Lung (tissue), 12 donors: ENCODE measurements around the gene BARX1. TPM values are rescaled to one million over a fixed set of nuclear protein-coding genes. Genes with fewer than 3 reads are reported as not detected.

Source experiments
- ATAC-seq: fragments of 200-7000 bp; cut with Tn5 transposase; one replicate; pipeline ENCODE4 v1.9.1; 2020; ENCODE audit warnings: moderate number of reproducible peaks; ENCODE audit not compliant: insufficient read depth, low FRiP score
- DNase-seq, 3 donors: peaks; one replicate each; pipeline ENCODE4 v3.0.0-alpha.2; 2013 to 2017
- H3K27ac ChIP-seq, 2 donors: one replicate each; pipeline ENCODE4 v1.5.1; 2013; ENCODE audit warnings: mild to moderate bottlenecking in 2 of 2, moderate library complexity in 2 of 2, control low read depth in 1 of 2, inconsistent platforms in 1 of 2, low read depth in 1 of 2, low read length in 1 of 2
- H3K27me3 ChIP-seq, 3 donors: one replicate each; pipeline ENCODE4 v1.5.1; 2013; ENCODE audit warnings: low read length in 2 of 3; ENCODE audit not compliant: control insufficient read depth in 3 of 3, insufficient read depth in 3 of 3
- H3K36me3 ChIP-seq, 4 donors: one replicate each; pipeline ENCODE4 v1.5.1; 2013; ENCODE audit warnings: low read length in 4 of 4, mild to moderate bottlenecking in 1 of 4, moderate library complexity in 1 of 4; ENCODE audit not compliant: control insufficient read depth in 4 of 4, insufficient read depth in 4 of 4
- H3K4me1 ChIP-seq, 5 donors: one replicate each; pipeline ENCODE4 v1.5.1; 2013; ENCODE audit warnings: low read length in 5 of 5, mild to moderate bottlenecking in 2 of 5, moderate library complexity in 1 of 5; ENCODE audit not compliant: control insufficient read depth in 5 of 5, insufficient read depth in 5 of 5
- H3K4me3 ChIP-seq: one replicate; pipeline ENCODE4 v1.5.1; 2013; ENCODE audit warnings: mild to moderate bottlenecking, control low read depth, moderate library complexity
- H3K9ac ChIP-seq, 2 donors: one replicate each; pipeline ENCODE4 v1.5.1; 2013; ENCODE audit warnings: low read length in 2 of 2, control low read depth in 1 of 2; ENCODE audit not compliant: insufficient read depth in 1 of 2
- H3K9me3 ChIP-seq, 4 donors: one replicate each; pipeline ENCODE4 v1.5.1; 2013; ENCODE audit warnings: low read length in 3 of 4, mild to moderate bottlenecking in 1 of 4, moderate library complexity in 1 of 4; ENCODE audit not compliant: control insufficient read depth in 4 of 4, insufficient read depth in 3 of 4
- CTCF ChIP-seq: IDR thresholded peaks from 2 replicates; pipeline ENCODE4 v1.5.1; 2012; ENCODE audit warnings: mild to moderate bottlenecking; ENCODE audit errors: control extremely low read depth, extremely low read depth
- WGBS, 2 donors: extraction: QIAGEN DNeasy Blood & Tissue Kit; methylation state at CpG; one replicate each; pipeline ENCODE4 v1.1.7; 2013; 5-methylcytosine and 5-hydroxymethylcytosine counted together
- polyA plus RNA-seq, 2 donors: library from polyadenylated mRNA; stranded (reverse); fragments of 200-250 nt; gene quantifications; one replicate each; pipeline ENCODE4 v1.2.1, GENCODE V29; 2013
- total RNA-seq, 2 donors: library from RNA; depleted of rRNA in 1 of 2; stranded (reverse); fragments of >200 nt in 1 of 2; gene quantifications; one replicate each; pipeline ENCODE4 v1.2.1, GENCODE V29; 2014 to 2021
- donor health status: control.
- donor health status: control.
- donor health status: Bipolar disorder and iron deficiency.
- donor health status: healthy.
- donor health status: DM: yes; HTN: yes; CAD: no.

BARX1 gene
- total and polyA plus RNA-seq, 4 donors: 0.08 to 0.09 TPM; not detected in 2

DNA sequence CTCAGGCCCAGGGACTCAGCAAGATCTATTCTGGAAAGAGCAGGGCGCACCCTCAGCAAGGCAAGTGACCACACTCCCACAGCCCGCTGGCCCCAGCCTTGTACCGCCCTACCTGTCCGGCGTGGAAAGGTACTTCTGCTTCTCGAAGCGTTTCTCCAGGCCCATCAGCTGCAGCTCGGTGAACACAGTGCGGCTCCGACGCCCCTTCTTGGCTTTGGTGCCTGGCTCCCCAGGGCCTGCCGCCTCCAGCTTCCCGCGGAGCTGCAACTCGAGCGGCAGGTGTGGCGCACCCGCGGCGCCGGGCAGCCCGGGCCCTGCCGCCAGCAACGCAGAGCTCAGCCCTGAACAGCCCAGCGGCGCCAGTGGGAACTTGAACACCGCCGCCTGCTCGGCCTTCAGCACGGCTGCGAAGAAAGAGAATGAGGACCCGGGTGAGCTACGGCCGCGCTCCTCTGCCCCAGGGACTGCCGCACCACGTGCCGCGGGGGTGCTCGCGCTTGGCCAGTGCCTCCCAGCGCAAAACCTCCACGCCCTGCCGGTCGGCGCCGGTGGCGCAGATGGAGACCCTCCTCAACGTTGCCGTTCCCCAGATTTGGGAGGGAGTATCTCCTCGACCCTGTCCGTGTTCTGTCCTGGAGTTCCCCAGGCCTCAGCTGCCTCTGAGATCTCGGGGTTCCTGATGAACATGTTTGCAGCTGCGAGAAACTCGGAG lies 2.2 kb downstream of the BARX1 start:
- Histone ChIP-seq H3K4me3 (no peak overlapping the region), H3K36me3 (no peaks in the 10 kb centered on the region)
- DNase-seq: peak in 1 of 3 donors; percentile 33

GRCh38 chr9:93952119-93952783 lies 2.9 kb downstream of the BARX1 start:
- Histone ChIP-seq H3K27me3 (peaks cover 15 to 89% (median 86%) of the 10 kb centered on the region in 3 donors), H3K36me3 (no peaks in the 10 kb centered on the region), H3K4me1 (peaks cover 0 to 29% (median 21%) of the 10 kb centered on the region in 5 donors), H3K9ac (no peak overlapping the region), H3K4me3 (no peak overlapping the region), H3K27ac (no peak overlapping the region), H3K9me3 (peaks cover 0 to 17% (median 0%) of the 10 kb centered on the region in 4 donors)
- WGBS, 2 donors: 5 to 6% methylated on average over 39 of the region's 39 CpGs
- ATAC-seq: no peak
- peak in 1 of 3 donors; percentile 24 for DNase-seq
- TF ChIP-seq CTCF: no peak

More for the DNA sequence above, 2.2 kb downstream of the BARX1 start:
- Histone ChIP-seq H3K4me1 (peaks cover 0 to 29% (median 21%) of the 10 kb centered on the region in 5 donors), H3K9me3 (peaks cover 0 to 17% (median 0%) of the 10 kb centered on the region in 4 donors), H3K9ac (no peak overlapping the region), H3K27me3 (peaks cover 16 to 89% (median 86%) of the 10 kb centered on the region in 3 donors), H3K27ac (no peak overlapping the region)
- WGBS, 2 donors: 2 to 3% methylated on average over 53 to 55 of the region's 55 CpGs
- no peak for TF ChIP-seq CTCF
- ATAC-seq: no peak

- whole genome bisulfite sequencing, 2 donors: 1 to 3% methylated on average over 35 to 39 of the region's 39 CpGs
- DNase-seq: no peak
- peaks cover 9 to 89% (median 86%) of the 10 kb centered on the region in 3 donors for H3K27me3 ChIP-seq
- no peak overlapping the region for H3K9ac ChIP-seq
- no peak for TF ChIP-seq CTCF
- peaks cover 0 to 16% (median 0%) of the 10 kb centered on the region in 4 donors for H3K9me3 ChIP-seq
- H3K4me1 ChIP-seq: peaks cover 0 to 29% (median 21%) of the 10 kb centered on the region in 5 donors
- no peak overlapping the region for H3K27ac ChIP-seq
- no peak overlapping the region for H3K4me3 ChIP-seq
- no peak for ATAC-seq
- H3K36me3 ChIP-seq: no peaks in the 10 kb centered on the region
These were observed 3.5 kb downstream of the BARX1 start for GRCh38 chr9:93951655-93952118.
